ENCODE results near the gene MAP1LC3B2.

GRCh38 chr12:116599285-116600136 is 40.3 kb downstream of the MAP1LC3B2 start:
- TF ChIP-seq CTCF (IDR thresholded peaks at IDR 0.05) (peak; percentile 81), SIN3A (IDR thresholded peaks at IDR 0.05; ENCODE audit: borderline replicate concordance, insufficient read depth, low read depth, low read length) (no peak), POLR2AphosphoS5 (IDR thresholded peaks at IDR 0.05; ENCODE audit: low read depth, low read length) (no peak), TCF7L2 (IDR thresholded peaks at IDR 0.05; ENCODE audit: low read depth, low read length) (no peak)
